ENCODE data around the gene PIK3CB.
"Not testable (repeated sequence)": the region's sequence is repeated elsewhere in the genome, so short reads cannot be mapped to it uniquely, and the experiment has no call there.

DNA sequence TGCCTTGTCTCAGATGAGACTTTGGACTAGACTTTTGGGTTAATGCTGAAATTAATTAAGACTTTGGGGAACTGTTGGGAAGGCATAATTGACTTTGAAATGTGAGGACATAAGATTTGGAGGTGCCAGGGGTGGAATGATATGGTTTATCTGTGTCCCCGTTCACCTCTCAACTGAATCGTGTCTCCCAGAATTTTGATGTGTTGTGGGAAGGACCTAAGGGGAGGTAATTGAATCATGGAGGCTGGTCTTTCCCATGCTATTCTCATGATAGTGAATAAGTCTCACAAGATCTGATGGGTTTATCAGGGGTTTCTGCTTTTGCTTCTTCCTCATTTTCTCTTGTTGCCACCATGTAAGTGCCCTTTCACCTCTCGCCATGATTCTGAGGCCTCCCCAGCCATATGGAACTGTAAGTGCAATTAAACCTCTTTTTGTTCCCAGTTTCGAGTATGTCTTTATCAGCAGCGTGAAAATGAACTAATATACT lies 230.6 kb downstream of the PIK3CB start:
- TF ChIP-seq CTCF (IDR thresholded peaks at IDR 0.05; ENCODE audit: low read depth, low read length); POLR2A (IDR thresholded peaks at IDR 0.05; ENCODE audit: extremely low read depth, insufficient read length): not testable (repeated sequence)
- TF ChIP-seq, protein P1, sequence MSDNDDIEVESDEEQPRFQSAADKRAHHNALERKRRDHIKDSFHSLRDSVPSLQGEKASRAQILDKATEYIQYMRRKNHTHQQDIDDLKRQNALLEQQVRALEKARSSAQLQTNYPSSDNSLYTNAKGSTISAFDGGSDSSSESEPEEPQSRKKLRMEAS (IDR thresholded peaks at IDR 0.05; ENCODE audit: low read depth, low read length) = not testable (repeated sequence)

Measured in NB4 (cell line).